ENCODE results near the gene TMEM50A.
"Not testable (repeated sequence)": the region's sequence is repeated elsewhere in the genome, so short reads cannot be mapped to it uniquely, and the experiment has no call there.

DNA sequence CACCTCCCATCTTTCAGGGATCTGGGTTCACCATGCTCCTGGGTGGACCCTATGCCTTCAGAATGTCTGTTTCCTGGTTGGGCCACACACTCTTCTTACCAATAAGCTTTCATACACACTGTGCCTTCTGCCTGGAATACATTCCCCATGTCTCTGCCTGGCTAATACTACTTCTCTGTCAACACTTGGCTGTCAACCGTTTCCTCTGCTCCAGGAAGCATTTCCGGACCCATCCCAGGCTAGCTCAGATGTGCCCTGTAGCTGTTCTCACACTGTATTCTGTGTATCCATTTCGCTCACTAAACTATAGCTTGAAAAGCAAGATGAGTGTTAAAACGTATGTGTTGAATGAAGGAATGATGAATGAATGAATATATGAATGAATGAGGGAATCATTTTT, 49.0 kb downstream of the TMEM50A start:
- not testable (repeated sequence) for TF ChIP-seq CTCF (IDR thresholded peaks at IDR 0.05 in 4 of 5, conservative IDR thresholded peaks at IDR 0.05 in 1 of 5); POLR2A (IDR thresholded peaks at IDR 0.05)

All from gastrocnemius medialis (tissue), 4 donors.